IPS DF 4.7 (cell line): ENCODE results near the gene ABCC11.

Experiments used
- DNase-seq: peaks from one replicate; pipeline ENCODE4 v3.0.0-alpha.2; 2013; ENCODE audit warnings: low spot score; ENCODE audit errors: extremely low read depth

ABCC11 gene

DNA sequence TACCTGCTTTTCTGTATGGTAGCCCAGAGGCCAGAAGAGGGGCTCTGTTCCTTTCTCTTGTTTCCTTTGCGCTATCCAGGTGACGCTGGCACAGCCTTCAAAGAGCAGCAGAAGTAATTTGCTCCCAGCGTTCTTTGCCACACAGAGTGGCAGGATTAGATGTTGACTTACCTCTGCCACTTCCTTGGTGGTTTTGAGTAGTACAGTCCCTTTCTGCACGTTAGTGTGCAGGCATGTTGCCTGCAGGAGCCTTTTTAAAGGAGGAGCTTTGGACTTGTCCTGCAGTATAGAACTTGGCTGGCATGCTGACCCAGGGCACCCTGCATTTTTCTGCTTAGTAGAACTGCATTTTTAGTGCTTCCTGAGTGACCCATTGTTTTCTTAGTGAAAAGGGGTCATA, at the start of gene ABCC11:
TSS of gene ABCC11 (minus strand) at position 229 of the 400 bp plus-strand sequence. CDS start 15,618 bp downstream, outside the sequence.
- DNase-seq = no peak

- DNase-seq = no peak
These were observed 48.3 kb upstream of the ABCC11 start for GRCh38 chr16:48295488-48296281.

DNA sequence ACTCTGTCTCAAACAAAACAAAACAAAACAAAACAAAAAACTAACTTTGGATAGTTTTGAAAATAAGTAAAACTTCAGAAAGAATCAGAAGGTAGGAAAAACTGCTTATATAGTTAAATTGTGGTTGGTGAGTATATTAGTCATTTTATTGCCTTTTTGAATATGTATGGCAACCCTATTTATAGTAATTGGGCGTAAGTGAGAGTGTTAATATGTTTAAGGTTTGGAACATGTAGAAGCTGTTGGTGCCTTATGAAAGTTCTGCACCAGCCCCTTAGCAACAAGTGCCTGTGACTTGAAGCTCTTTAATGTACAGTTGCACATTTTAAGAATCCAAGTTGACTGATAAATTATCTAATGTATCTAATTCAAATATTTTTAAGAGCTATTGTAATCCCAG, 47.4 kb upstream of the ABCC11 start:
- DNase-seq = no peak

- no peak for DNase-seq
These were observed 45.1 kb upstream of the ABCC11 start for GRCh38 chr16:48292452-48292851.

GRCh38 chr16:48291754-48292153, 44.4 kb upstream of the ABCC11 start:
- no peak for DNase-seq

- DNase-seq = no peak
These were observed 44.0 kb upstream of the ABCC11 start for GRCh38 chr16:48291303-48291702.

DNA sequence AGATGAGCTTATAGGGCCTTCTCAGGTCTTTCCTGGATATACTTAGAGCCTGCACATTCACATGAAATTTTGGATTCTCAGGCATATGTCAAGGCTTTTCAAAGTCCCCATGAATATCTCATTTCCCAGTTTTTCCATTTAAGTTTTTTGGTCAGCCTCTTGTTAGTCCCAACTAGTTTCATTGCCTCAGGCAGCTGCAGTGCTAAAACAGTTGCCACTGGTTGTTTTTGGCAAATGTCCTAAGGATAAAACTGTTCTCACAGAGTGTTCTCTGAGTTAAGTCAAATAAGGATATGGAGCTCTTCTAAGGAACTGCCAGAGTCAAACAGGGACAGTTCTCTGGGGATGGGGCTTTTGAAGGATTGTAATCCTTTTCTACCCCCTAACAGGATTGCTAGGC, 39.9 kb upstream of the ABCC11 start:
- DNase-seq = no peak

DNA sequence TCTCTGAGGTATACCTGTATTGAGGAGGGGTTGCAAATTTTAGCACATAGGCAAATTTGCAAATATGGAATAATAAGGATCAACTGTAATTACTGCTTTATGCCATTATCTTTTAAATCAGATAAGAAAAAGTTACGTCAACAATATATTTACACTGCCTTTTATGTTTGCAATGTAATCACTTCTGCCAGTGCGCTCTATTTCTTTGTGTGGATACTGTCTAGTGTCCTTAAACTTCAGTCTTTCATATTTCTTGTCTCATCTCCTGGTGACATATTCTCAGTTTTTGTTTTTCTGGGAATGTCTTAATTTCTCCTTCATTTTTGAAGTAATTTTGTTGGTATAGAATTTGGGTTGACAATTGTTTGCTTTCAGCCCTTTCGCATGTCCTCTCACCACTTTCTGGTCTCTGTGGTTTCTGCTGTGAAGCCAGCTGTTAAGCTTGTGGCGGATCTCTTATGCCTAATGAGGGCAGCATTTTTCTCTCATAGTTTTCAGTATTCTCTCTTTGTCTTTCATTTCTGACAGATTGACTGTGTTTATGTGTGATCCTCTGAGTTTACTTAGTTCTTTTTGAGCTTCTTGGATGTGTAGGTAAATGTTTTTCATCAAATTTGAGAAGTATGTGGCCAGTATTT, 37.6 kb upstream of the ABCC11 start:
- no peak for DNase-seq

GRCh38 chr16:48282636-48283263, 35.4 kb upstream of the ABCC11 start:
- no peak for DNase-seq

- no peak for DNase-seq
These were observed 33.2 kb upstream of the ABCC11 start for GRCh38 chr16:48280546-48280945.

DNA sequence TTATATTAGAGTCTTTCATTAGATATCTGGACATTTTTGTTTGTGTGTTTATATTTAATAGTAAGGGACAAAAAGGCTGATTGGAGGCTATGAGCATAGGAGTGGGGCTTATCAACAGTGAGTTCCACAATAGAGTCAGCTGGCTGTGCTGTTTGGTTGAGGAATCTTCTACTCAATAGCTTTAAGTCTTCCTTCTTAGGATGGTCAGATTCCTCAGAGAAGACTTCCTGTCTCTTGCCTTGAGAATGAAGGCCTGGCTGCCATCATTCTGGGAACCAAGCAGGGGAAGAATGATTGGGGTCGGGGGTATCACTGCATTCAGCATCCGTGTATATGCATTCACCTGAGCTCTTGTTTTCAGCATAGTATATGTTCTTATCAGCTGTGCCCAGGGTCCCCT, 31.9 kb upstream of the ABCC11 start:
- DNase-seq = no peak

GRCh38 chr16:48277158-48277557, 29.8 kb upstream of the ABCC11 start:
- no peak for DNase-seq

GRCh38 chr16:48276102-48276501, 28.8 kb upstream of the ABCC11 start:
- DNase-seq = no peak

- no peak for DNase-seq
These were observed 27.1 kb upstream of the ABCC11 start for GRCh38 chr16:48274476-48274875.

DNA sequence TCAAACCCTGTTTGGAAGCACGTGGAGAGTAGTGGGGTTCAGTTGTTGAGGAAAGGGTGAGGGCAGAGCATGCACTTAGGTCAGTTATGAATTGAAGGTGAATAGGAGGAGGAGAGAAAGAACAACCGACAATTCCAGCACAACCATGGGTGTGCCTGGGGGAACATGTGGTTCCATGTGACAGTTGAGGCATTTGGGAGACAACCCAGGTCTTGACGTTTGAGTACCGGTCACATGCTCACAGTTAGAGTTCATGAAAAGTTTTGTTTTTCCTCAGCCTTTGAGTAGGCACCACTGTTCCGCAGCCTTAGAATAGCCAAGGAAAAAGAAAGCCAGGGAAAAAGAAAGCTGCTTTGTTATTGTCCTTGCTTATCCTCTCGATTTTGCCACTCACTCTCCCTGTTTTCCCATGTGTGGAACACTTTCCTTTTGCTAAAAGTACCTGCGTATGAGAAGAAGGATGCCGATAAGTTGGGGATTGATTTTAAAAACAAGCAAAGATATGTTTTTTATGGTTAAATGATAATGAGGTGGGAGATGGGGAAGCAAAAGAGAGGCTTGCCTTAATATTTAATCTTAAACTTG, 25.6 kb upstream of the ABCC11 start:
- DNase-seq = no peak

GRCh38 chr16:48271728-48272127, 24.4 kb upstream of the ABCC11 start:
- DNase-seq = no peak

- DNase-seq = no peak
These were observed 21.7 kb upstream of the ABCC11 start for GRCh38 chr16:48269011-48269410.

- DNase-seq = no peak
These were observed 15.3 kb upstream of the ABCC11 start for GRCh38 chr16:48262631-48263030.

- no peak for DNase-seq
These were observed 14.2 kb upstream of the ABCC11 start for GRCh38 chr16:48261569-48261968.

- DNase-seq = no peak
These were observed 9.3 kb upstream of the ABCC11 start for GRCh38 chr16:48256579-48257177.

- no peak for DNase-seq
These were observed 4.7 kb upstream of the ABCC11 start for GRCh38 chr16:48252013-48252412.
